GM21515 (cell line): Measurements from ENCODE around the gene PCCB.
"Not testable (repeated sequence)": the region's sequence is repeated elsewhere in the genome, so short reads cannot be mapped to it uniquely, and the experiment has no call there.

ENCODE experiments used
- ATAC-seq: cut with Tn5 transposase; IDR thresholded peaks from one replicate; pipeline ENCODE4 v1.9.1; 2021; ENCODE audit not compliant: unreplicated experiment

Gene PCCB

DNA sequence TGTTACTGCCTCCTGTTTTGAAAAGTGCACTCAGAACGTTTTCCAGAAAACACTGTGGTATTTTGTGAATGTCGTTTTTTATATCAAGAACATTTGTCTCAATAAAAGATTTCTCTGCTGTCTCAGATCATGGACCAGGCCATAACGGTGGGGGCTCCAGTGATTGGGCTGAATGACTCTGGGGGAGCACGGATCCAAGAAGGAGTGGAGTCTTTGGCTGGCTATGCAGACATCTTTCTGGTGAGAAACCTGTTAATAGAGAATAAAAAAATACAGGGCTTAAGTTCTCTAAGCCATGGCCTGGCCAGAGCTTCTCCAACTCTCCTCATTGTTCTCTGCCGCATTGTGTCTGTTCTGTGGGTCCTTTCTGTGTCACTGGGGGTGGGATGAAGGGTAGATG is 11.7 kb downstream of the PCCB start:
- ATAC-seq = no peak

DNA sequence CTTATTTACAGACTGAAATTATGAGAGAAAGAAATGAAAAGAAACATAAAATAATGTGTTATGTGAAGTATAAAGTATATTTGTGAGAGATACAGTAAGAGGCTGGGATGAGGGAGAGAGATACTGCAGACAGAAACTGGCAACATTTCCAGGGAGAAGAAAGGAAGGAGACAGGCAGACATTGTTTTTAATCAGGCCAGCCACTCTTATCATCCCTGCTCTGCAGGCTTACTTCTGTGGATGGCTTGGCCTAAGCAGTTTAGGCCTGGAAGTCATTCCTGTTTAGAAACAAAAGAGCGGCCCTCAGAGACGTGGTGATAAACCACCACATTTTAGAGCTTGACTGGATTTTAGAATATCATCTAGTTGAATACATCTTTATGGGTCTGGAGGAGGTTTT is 12.4 kb downstream of the PCCB start:
- ATAC-seq = no peak

DNA sequence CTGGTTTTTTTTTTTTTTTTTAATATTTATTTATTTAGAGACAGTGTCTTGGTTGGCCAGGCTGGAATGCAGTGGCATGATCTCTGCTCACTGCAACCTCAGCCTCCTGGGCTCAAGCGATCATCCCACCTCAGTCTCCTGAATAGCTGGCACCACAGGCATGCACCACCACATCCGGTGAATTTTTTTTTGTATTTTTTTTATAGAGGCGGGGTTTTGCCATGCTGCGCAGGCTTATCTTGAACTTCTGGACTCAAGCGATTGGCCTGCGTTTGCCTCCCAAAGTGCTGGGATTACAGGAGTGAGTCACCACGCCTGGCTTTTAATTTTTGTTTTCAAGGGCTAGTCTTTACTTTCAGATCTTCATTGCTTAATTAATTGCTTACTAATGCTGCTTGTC is 13.1 kb downstream of the PCCB start:
- no peak for ATAC-seq

DNA sequence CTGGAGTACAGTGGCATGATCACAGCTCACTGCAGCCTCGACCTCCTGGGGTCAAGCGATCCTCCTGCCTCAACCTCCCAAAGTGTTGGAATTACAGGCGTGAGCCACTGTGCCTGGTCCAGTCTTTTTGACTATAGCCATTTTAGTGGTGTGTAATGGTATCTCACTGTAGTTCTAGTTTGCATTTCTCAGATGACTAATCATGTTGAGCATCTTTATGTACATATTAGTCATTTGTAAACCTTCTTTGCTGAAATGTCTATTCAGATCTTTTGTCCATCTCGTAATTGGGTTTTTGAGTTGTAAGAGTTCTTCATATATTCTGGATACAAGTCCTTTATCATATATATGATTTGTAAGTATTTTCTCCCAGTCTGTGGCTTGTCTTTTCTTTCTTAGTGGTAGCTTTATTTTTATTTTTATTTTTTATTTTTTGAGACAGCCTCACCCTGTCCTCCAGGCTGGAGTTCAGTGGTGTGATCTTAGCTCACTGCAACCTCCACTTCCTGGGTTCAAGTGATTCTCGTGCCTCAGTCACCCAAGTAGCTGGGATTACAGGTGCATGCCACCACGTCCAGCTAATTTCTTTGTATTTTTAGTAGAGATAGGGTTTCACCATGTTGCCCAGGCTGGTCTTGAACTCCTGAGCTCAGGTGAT is 16.5 kb downstream of the PCCB start:
- ATAC-seq = not testable (repeated sequence)

DNA sequence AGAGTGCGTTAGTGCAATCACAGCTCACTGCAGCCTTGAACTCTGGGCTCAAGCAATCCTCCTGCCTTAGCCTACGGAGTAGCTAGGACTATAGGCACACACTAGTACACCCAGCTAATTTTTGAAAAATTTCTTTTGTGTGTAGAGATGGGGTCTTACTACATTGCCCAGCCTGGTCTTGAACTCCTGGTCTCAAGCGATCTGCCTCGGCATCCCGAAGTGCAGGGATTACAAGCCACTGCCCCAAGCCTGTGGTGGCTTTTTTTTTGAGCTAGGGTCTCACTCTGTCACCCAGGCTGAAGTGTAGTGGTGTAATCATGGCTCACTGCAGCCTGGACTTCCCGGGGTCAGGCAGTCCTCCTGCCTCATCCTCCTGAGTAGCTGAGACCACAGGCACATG is 17.1 kb downstream of the PCCB start:
- ATAC-seq = no peak

DNA sequence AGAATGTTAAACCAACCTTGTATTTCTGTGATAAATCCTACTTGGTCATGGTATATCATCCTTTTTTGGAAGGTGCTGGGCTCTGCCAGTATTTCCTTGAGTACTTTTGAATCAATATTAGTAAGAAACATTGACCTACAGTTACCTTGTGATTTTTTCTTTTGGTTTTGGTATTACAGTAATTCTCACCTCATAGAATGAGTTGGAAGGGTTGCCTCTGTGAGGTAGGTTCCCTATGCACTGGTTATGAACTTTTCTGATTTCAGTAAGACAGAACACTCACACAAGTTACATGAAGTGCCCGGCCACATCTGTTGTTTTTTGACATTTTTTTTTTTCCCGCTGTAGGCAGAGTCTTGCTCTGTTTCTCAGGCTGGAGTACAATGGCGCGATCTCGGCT is 20.0 kb downstream of the PCCB start:
- ATAC-seq = no peak

DNA sequence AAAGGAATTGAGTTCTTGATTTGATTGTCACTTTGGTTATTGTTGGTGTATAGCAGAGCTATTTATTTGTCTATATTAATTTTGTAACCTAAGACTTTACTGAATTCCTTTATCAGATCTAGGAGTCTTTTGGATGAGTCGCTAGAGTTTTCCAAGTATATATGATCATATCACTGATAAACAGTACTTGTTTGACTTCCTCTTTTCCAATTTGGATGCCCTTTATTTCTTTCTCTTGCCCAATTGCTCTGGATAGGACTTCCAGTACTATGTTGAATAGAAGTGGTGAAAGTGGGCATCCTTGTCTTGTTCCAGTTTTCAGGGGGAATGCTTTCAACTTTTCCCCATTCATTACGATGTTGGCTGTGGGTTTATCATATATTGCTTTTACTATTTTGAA is 21.5 kb downstream of the PCCB start:
- not testable (repeated sequence) for ATAC-seq

DNA sequence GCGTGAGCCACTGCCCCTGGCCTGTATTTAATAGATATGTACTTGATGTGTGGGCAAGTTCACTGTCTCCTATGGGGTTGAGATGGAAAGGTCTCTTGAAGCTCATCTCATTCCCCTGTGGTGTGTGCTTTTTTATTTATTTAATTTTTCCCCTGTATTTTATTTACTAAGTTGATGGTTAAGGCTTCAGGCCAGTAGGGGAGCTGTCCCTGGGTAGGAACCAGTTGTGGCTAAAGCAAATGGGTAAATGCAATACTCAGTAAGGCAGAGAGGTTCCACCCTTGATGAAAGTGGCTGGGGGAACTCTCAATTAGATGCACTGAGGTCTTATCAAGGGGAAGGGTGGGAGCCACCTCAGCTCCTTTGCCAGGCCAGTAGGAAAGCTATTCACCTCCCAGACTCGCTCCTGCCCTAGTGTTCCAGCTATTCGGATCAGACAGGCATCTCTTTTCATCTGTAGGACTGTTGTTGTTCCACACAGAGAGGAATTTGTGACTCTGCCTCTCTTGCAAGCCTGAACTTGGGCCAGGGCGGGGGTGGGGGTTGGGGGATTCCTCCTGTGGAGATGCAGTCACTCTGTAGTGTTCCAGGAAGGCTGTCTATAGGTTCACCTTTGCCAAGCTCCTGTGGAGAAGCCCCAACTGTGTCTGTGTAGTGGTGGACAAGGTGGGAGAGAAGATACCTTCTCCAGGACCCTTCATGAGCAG is 26.1 kb downstream of the PCCB start:
- no peak for ATAC-seq

DNA sequence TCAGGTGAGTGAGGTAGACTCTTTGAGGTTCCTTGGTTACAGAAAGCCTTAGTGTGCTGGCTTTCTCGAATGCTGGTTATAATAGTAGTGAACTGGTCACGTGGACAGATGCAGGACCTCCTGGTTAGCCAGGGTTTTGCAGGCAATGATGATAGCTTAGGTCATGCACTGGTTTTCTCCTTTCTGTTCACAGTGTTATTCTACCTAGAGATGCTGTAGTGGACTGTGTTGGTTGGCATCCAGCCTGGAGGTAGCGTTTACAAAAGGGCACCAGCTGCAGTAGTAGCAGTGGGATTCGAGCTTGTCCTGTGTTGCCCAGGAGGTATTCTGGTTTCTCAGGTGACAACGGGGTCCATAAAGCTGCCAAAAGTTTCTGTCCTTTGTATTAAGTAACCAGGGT is 27.0 kb downstream of the PCCB start:
- ATAC-seq = no peak

DNA sequence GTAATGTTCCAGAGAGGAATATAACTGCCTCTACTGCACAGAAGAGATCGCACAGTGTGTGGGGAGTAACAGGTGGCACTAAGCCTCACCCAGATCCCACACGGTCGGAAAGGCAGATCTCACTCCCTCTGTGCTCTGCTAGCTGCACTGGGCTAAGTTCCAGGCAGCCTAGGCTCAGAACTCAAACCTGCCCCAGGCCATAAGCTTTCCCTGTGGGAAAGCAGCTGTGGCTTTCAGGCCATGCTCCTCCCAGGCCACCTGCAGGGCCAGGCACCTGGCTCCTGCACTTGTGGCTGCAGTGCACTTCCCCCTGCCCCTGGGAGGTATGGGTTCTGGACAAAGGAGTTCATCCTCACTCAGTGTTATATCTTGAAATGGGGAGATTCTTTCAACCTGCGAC is 27.5 kb downstream of the PCCB start:
- no peak for ATAC-seq

DNA sequence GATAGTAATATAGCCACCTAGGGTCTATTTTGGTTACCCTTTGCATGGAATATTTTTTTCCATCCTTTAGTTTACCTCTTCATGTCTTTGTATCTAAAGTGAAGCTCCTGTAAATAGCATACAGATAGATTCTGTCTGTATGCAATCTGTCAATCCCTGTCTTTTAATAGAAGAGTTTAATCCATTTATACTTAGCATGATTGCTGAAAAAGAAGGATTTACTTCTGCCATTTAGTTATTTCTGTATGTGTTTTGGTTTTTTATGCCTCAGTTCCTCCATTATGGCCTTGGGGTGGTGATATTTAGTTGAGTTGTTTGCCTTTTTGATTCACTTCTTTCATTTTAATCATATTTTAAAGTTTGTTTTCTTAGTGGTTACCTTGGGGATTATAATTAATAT is 29.0 kb downstream of the PCCB start:
- no peak for ATAC-seq

DNA sequence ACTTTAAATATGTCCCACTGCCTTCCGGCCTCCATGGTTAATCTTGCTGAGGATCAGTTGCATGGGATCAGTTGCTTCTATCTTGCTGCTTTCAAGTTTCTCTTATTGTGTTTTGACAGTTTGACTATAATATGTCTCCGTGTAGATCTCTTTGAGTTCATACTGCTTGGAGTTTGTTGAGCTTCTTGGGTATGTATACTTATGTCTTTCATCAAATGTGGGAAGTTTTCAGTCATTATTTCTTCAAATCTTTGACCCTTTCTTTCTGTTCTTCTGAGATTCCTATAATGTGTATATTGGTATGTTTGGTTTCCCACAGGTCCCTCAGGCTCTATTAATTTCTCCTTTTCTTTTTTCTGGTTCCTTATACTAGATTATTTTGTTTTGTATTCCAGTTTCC is 30.8 kb downstream of the PCCB start:
- no peak for ATAC-seq

DNA sequence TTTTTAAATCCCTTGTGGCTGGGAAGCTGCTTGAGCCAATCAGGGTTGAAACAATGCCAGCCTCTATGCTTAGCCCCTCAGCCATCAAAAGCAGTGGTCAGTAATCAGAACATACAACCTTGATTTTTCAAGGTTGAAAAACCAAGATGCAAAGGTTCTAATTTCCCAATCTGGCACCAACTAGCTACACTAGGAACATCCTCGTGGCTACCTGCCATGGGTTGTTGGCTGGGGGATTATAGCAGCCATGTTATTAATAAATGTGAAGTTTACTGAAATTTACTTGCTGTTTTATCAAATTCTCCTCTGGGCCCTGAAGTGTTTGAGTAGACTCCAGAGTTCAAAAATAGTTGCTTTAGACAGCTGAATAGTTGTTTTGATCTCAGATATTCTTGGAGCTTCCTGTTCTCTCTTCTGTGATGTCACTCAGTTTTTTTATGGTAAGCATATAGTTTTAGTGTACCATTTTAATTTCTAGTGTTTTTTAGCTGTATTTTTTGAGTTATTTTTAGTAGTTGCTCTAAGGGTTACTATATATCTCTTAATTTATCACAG is 31.9 kb downstream of the PCCB start:
- no peak for ATAC-seq

DNA sequence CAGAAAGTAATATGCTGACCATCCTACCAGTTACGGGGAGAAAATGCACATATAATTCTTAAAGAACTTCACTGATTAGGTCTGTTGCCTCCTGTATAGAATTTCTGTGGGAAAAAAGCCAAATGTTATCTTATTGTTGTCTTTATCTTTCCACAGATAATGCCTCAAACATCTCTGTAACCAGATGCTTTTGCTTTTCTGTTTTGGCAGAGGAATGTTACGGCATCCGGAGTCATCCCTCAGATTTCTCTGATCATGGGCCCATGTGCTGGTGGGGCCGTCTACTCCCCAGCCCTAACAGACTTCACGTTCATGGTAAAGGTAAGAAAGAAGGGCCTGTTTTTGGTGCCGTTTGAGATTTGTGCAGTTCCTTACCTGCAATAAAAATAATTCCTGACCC is 33.5 kb downstream of the PCCB start:
- no peak for ATAC-seq

DNA sequence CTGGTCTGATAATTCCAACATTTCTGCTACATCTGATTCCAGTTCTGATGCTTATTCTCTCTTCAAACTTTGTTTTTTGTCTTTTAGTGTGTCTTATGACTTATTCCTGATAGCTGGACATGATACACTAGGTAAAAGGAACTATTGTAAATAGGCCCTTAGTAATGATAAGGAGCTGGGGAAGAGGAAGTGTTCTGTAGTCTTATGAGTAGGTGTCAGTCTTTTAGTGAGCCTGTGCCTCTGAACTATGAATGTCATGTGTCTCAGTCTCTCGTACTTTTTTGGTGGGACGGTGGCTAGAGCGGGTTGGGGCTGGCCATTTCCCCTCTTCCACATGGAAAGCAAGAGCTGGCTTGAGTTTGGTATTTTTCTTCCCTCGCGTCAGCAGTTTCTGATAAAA is 41.2 kb downstream of the PCCB start:
- no peak for ATAC-seq

DNA sequence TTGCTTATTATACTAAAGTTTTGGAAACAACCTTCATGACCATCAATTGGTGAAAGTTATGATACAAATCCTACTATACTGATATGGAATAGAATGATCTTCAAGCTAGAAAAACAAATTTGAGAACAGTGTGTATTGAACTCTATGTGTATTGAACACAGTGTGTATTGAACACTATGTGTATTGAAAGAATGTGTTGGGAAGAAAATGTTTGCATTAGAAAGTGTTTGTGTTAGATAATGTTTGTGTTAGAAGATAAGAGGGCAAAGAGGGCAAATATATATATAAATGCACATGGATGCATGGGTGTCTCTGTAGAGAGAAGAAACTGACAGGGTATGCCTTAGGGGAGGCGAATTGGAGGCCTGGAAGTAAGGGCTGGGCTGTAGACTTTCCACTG is 42.4 kb downstream of the PCCB start:
- ATAC-seq = no peak

DNA sequence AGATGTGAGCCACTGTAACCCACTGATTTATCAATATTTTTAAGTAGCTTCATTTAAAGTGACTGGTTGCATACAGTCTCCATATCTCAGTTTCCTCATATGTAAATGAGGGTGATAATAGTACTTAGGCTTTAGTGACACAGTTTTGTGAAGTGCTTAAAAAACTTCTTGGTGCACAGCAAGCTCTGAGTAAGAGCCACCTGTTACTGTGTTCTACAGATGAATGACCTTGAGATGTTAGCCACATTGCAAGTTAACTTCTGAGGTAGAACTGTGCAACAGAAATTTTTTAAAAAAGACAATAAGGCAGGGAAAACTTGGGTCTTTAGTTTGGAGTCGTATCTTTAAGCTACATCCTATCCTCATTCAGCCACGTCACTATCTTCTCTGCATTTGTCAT is 43.1 kb downstream of the PCCB start:
- ATAC-seq = no peak

DNA sequence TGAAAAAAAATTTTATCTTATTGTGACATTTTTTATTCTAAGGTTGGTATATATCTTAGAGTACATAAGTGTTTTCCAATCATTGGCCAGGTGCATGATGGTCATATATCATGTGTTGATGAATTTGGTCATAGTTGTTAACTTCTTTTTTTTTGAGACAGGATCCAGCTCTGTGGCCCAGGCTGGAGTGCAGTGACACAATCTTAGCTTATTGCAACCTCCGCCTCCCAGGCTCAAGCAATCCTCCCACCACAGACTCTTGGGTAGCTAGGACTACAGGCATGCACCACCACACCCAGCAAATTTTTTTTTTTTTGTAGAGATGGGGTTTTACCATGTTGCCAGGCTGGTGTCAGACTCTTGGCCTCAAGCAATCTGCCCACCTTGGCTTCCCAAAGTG is 44.0 kb downstream of the PCCB start:
- ATAC-seq = no peak

DNA sequence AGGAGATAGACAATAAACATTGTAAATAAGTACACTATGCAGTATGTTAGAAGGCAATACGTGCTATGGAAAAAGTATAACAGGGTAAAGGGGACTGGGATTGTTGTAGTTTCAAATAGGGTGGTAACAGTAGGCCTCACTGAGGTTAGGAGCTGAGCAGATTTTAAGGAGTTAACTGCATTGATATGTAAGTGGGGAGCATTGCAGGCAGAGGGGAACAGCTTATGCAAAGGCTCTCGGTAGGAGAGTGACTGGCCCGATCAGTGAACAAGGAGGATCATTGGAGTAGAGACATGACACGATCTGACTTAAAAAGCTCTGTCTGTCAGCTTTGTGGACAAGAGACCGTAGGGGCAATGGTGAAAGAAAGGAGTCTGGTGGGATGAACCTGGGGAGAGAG is 46.8 kb downstream of the PCCB start:
- no peak for ATAC-seq

DNA sequence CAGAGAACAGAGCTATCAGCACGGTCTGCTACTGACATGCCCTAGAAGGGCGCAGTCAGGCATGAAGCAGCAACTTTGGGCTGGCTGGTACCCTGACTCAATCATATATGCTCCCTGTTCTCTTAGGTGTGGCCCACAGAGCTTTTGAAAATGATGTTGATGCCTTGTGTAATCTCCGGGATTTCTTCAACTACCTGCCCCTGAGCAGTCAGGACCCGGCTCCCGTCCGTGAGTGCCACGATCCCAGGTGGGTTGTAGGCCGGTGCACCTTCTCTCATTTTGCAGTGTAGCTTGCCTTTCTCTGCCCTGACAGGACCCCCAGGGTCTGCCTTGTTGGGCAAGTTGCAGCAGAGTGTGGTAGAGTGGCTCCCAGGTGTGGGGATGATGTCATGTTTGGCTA is 47.7 kb downstream of the PCCB start:
- ATAC-seq = no peak

DNA sequence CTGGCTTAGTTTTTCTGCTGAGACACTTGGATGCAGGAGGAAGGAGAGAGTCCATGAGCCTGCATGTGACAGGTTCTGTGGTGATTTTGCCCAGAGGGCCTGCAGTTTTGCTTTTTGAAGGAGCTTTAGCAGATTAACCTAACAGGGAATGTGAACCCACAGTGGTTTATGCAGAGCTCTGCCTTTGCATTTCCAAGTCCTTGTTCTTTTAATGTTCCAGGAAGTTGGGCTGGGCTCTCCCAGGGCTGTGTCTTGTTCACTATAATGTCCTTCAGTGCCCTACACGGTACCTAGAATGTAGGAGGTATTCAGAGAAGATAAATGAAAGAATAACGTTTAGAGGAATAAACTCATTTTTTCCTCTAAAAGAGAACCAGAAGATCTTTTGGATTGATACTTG is 50.3 kb downstream of the PCCB start:
- no peak for ATAC-seq

DNA sequence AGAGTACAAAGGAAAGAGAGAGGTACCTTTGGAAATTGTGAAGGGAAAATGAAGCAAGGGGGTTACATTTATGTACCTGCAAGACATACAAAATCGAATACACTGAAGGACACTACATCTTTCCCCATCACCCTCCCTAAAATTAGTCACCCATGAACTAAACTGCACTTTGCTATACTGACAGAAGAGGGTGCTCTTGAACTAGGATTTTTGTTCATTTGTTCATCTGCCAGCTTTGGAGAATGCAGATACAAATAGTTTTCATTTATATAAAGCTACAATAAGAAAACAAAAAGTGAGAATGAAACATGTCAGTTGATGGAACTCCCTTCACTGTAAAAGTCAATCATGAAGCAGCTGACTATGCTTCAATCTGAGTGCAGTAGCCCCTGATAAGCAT is 55.7 kb downstream of the PCCB start:
- no peak for ATAC-seq

DNA sequence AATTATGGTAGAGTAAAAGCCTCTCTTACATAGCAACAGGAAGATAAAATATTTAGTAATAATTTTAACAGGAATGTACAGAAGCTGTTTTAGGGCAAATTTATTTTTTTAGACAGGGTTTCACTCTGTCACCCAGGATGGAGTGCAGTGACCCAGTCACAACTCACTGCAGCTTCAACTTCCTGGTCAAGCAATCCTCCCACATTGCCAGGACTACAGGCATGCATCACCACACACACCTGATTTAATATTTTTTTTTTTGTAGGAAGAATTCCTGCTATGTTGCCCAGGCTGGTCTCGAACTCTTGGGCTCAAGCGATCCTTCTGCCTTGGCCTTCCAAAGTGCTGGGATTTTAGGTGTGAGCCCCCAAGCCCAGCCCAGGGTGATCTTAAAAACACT is 61.1 kb downstream of the PCCB start:
- no peak for ATAC-seq
